Activated naive CD4-positive, alpha-beta T cell treated with anti-CD3 and anti-CD28 coated beads, Interleukin-2, amount 50 U/mL, for 16 hours (primary cell): Measurements from ENCODE around the gene CEMP1.
"Not testable (repeated sequence)": the region's sequence is repeated elsewhere in the genome, so short reads cannot be mapped to it uniquely, and the experiment has no call there.

Source experiments
- DNase-seq: peaks from one replicate; pipeline ENCODE4 v3.0.0-alpha.2; 2020

Gene CEMP1

DNA sequence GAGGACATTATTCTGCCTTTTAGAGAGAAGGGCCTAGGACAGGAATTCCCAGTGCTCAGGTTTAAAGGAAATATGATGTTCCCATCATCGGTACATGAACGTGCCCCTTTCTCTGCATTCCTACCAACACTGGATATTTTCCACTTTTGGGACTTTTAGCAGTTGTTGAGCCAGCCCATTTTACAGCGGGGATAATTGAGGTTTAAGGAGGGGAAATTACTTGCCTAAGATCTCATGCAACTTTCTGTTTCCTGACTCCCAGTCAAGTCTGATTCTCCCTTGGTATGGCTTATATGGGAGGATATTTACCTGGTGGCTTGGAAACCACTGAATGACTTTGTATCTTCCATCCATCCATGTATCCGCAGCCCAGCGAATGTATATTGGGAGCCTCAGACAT lies 3.1 kb upstream of the CEMP1 start:
- not testable (repeated sequence) for DNase-seq

DNA sequence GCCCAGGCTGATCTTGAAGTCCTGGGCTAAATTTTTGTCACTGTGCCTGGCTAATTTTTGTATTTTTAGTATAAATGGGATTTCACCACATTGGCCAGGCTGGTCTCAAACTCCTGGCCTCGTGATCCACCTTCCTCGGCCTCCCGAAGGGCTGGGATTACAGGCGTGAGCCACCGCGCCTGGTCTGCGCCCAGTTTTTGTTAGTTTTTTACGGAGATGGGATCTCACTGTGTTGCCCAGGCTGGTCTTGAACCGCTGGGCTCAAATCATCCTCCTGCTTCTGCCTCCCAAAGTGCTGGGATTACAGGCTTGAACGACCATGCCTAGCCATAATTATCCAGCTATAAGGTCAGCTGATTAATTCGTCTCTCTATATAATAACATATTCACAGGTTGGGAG lies 2.7 kb upstream of the CEMP1 start:
- DNase-seq = no peak

- not testable (repeated sequence) for DNase-seq
Measured at GRCh38 chr16:2533142-2533755, 2.0 kb upstream of the CEMP1 start.

- peak; percentile 65 for DNase-seq
Measured at GRCh38 chr16:2532494-2533141, 1.4 kb upstream of the CEMP1 start.

GRCh38 chr16:2531696-2532493 lies 687 bp upstream of the CEMP1 start:
- peak; percentile 99 for DNase-seq

- DNase-seq = no peak
Measured at GRCh38 chr16:2530629-2531318, 434 bp downstream of the CEMP1 start.

DNA sequence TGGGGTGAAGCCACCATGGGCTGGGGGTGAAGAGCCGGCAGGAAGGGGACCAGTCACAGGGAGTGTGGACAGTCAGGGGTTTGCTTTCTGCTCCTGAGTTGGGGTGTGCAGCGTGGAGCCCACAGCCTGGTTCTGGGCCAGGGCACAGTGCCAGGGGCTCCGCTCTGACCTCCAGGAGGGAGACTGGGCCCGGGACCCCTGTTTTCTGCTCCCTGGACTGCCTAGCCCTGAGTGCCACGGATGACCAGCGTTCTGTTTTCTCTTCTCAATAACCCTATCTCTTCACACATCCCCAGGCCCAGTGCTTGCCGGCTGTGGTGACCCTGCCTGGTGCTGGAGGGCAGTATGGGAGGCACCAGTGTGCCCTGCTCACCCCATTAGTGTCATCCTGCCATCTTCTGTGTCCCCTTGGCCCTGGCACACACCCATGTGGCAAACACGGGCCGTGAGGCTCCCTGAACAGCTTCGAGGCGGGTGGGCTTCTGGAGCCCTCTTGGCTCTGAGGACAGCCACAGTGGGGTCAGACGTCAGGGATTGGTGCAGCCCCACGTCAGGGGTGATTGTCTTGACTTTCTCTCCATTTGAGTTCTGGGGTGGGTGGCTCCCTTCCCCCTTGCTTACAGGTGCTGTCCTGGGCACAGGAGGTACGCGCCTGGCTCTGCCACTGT lies 1.1 kb downstream of the CEMP1 start:
- no peak for DNase-seq

GRCh38 chr16:2529061-2529931 lies 1.9 kb downstream of the CEMP1 start:
- no peak for DNase-seq

- no peak for DNase-seq
Measured at GRCh38 chr16:2528161-2529060, 2.8 kb downstream of the CEMP1 start.

GRCh38 chr16:2527784-2528100 lies 3.5 kb downstream of the CEMP1 start:
- no peak for DNase-seq

- DNase-seq = no peak
Measured at GRCh38 chr16:2527071-2527783, 4.0 kb downstream of the CEMP1 start.

- DNase-seq = no peak
Measured at GRCh38 chr16:2526135-2526534, 5.1 kb downstream of the CEMP1 start.

- DNase-seq = no peak
Measured at GRCh38 chr16:2524339-2524938, 6.8 kb downstream of the CEMP1 start.

DNA sequence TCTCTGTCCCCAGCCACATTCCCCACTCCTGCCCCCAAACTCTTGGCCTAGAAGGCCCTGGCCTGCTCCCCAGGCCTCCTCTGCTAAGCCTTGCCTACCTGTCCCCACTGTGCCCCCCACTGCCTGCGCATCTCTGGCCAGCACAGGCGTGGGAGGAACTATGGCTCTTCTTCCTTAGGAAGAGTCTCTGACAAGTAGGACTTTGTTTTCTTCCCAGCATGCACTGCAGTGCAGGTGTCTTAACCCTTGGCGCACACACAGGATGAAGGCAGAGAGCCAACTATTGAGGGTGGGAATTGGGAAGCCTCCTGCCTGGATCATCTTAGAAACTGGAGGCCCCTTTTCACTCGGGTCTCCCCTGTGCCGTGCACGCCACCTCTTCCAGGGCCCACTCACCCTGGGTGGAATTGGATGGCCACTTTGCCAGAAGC lies 7.4 kb downstream of the CEMP1 start:
- DNase-seq = no peak

- peak; percentile 37 for DNase-seq
Measured at GRCh38 chr16:2520784-2521531, 10.2 kb downstream of the CEMP1 start.

DNA sequence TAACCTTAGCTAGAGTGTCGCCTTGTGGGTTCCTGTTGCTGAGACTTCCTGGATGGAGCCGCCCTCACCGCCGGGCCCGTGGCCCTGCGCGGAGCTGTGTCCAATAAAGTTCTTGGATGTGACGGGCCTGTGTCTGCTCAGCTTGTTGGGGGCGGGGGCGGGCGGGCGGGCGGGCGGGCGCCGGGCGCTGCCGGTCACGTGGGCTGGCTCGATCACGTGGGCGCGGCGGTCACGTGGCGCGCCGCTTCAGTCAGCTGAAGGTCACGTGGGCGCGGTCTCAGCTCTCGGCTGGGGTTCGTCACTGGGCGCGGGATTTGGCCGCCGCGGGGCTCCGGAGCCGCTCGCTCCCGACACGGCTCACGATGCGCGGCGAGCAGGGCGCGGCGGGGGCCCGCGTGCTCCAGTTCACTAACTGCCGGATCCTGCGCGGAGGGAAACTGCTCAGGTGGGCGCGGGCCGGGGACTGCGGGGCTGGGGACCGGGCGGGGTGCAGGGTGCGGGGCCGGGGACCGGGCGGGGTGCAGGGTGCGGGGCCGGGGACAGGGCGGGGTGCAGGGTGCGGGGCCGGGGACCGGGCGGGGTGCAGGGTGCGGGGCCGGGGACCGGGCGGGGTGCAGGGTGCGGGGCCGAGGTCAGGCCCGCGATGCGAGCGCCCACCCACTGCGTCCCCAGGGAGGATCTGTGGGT lies 11.0 kb downstream of the CEMP1 start, which contains the start of gene AMDHD2:
Gene AMDHD2 (plus strand): TSS at position 275 of the 687 bp plus-strand sequence. CDS start 88 bp downstream, at position 363.
- DNase-seq = peak; percentile 91

GRCh38 chr16:2519711-2520080 lies 11.5 kb downstream of the CEMP1 start:
- DNase-seq = no peak
